GM21390 (cell line): ENCODE results near the gene KIAA0408.
"Not testable (repeated sequence)": the region's sequence is repeated elsewhere in the genome, so short reads cannot be mapped to it uniquely, and the experiment has no call there.

Source experiments
- ATAC-seq: cut with Tn5 transposase; IDR thresholded peaks from one replicate; pipeline ENCODE4 v1.9.1; 2021; ENCODE audit not compliant: unreplicated experiment

KIAA0408 gene

DNA sequence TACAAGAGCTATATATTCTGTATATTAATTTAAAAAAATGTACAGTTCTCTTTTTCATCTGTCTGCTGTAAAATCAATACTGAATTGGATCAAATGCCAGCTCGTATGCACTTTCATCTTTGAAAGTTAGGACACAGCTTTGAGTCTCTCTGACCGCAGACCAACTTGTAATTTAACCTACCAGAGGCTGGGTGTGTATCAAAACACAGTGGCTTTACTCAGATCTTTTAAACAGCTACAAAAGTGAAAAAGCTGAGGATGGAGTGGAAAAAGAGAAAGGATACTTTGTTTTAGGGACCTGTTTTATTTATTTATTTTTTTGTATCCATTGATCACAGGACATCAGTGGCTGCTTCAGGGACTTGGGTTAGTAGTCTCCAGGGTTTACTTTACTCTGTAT lies 44.1 kb downstream of the KIAA0408 start:
- no peak for ATAC-seq

DNA sequence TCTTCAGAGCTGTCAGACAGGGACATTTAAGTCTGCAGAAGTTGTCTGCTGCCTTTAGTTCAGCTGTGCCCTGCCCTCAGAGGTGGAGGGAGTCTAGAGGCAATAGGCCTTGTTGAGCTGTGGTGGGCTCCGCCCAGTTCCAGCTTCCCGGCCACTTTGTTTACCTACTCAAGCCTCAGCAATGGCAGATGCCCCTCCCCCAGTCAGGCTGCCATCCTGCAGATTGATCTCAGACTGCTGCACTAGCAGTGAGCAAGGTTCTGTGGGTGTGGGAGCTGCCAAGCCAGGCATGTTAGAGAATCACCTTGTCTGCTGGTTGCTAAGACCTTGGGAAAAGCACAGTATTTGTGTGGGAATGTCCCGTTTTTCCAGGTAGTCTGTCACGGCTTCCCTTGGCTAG lies 46.1 kb downstream of the KIAA0408 start:
- not testable (repeated sequence) for ATAC-seq

DNA sequence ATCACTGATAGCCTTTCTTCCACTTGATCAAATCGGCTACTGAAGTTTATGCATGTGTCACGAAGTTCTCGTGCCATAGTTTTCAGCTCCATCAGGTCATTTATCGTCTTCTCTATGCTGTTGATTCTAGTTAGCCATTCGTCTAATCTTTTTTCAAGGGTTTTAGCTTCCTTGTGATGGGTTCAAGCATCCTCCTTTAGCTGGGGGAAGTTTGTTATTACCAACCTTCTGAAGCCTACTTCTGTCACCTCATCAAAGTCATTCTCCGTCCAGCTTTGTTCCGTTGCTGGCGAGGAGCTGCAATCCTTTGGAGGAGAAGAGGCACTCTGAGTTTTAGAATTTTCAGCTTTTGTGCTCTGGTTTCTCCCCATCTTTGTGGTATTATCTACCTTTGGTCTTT lies 47.2 kb downstream of the KIAA0408 start:
- not testable (repeated sequence) for ATAC-seq
